Fibroblast of skin of right quadriceps (primary cell): Measurements from ENCODE around the gene MVK.
A peak's percentile ranks its signal among the peaks of the same experiment; 100 is the strongest.
"Not testable (repeated sequence)": the region's sequence is repeated elsewhere in the genome, so short reads cannot be mapped to it uniquely, and the experiment has no call there.

Experiments used
- DNase-seq: peaks from one replicate; pipeline ENCODE4 v3.0.0-alpha.2; 2013

MVK gene

GRCh38 chr12:109592905-109593272, 19.3 kb downstream of the MVK start:
- DNase-seq, result no peak

- DNase-seq, result no peak
Measured at GRCh38 chr12:109594556-109595317, 21.1 kb downstream of the MVK start.

- DNase-seq, result no peak
Measured at GRCh38 chr12:109595321-109595902, 21.8 kb downstream of the MVK start.

DNA sequence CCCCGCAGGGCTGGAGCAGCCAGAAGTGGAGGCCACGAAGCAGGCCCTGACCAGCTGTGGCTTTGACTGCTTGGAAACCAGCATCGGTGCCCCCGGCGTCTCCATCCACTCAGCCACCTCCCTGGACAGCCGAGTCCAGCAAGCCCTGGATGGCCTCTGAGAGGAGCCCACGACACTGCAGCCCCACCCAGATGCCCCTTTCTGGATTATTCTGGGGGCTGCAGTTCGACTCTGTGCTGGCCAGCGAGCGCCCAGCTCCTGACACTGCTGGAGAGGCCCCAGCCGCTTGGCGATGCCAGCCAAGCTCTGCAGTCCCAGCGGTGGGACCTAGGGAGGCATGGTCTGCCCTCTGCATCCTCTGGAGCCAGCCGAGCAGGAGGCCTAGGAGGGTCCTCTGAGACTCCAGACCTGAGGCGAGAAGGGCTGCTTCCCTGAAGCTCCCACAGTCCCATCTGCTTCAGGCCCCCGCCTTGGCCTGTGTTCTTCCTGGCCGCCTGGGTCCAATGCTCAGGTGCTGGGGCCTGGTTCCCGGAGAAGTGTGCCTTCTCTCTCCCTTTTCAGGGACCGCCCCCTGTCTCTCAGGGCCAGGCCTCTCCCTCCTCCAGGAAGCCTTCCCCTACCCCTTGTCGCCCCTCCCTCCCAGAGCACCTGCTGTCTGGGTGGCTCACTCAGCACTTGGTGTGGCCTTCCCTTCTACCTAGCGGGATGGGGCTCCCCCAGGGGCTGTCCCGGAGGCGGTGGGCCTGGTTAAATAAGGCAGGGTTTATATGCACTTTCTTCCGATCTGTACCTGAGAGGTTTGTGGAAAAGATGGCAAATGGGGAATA, 23.0 kb downstream of the MVK start:
- DNase-seq, result no peak

DNA sequence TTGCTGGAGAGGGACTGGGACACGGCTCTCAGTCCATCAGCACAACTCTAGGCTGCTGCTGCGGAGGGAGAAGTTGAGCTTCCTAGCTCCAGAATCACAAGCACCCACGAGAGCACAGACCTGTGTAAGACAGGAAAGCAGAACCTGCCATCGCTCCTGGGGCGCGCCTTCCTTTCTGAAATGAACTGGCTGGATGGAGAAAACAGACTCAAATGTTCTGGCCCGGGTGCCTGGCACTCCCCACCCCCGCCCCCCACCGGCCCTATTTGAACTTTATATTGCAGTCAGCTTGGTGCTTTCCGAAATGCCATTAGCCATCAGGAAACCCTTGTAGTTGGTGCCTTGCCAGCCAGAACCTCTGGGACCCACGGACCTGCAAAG, 23.8 kb downstream of the MVK start:
- DNase-seq, result no peak

- DNase-seq, result peak; percentile 74
Measured at GRCh38 chr12:109597795-109598427, 24.3 kb downstream of the MVK start.

- no peak for DNase-seq
Measured at GRCh38 chr12:109598428-109598854, 24.8 kb downstream of the MVK start.

GRCh38 chr12:109599087-109599486, 25.5 kb downstream of the MVK start:
- DNase-seq, result no peak

DNA sequence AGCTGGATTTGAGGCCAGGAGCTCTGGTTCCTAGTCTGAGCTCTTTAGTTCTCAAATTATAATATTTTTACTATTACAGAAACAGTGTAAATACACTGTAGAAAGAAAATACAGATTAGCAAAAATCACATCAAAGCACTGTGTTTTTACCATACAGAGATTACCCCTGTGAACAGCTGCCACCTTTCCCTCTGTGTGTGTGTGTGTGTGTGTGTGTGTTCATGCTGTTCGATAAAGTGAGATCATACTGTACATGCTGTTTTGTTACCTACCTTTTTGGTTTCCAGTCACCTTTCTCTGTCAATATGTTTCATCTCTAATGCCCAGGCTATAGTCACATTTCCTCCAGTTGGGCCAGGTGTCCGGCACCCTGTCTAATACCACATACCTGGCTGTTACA, 26.9 kb downstream of the MVK start:
- no peak for DNase-seq

DNA sequence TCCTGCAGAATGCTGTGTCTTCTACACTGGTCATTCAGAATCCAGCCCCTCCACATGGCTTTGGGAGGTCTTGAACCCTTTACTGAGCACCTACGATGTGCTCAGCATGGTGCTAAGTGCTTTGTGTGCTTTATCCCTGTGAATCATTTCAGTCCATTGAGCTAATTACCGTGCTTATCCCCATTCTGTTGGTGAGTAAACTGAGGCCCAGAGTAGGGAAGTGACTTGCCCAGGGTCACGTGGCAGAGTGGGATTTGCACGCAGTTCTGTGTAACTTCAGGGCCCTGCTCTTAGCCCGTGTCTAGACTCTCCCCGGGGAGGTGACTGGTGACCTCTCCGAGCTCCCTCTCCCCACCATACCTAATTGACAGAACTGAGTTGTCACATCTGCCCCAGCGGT, 27.4 kb downstream of the MVK start:
- DNase-seq, result no peak

DNA sequence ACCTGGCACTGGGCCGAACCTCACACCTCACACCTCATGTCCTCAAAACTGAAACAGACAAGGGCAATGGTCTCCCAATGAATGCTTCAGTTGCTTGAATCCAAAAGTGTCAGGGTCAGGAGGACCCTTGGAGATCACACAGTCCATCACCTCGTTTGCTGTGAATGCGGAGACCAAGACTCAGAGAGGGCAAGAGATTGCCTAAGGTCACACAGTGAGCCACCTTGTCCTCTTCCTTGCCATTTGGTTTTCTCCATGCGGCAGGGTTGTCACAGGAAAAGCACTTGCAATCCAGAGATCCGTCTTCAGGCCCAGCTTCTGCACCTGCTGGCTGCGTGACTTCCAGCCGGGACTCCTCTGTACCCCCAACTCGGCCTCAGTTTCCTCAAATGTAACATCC, 28.0 kb downstream of the MVK start:
- DNase-seq, result no peak

- DNase-seq, result not testable (repeated sequence)
Measured at GRCh38 chr12:109602132-109602531, 28.5 kb downstream of the MVK start.

- no peak for DNase-seq
Measured at GRCh38 chr12:109604132-109604585, 30.6 kb downstream of the MVK start.

- no peak for DNase-seq
Measured at GRCh38 chr12:109605016-109605415, 31.4 kb downstream of the MVK start.

DNA sequence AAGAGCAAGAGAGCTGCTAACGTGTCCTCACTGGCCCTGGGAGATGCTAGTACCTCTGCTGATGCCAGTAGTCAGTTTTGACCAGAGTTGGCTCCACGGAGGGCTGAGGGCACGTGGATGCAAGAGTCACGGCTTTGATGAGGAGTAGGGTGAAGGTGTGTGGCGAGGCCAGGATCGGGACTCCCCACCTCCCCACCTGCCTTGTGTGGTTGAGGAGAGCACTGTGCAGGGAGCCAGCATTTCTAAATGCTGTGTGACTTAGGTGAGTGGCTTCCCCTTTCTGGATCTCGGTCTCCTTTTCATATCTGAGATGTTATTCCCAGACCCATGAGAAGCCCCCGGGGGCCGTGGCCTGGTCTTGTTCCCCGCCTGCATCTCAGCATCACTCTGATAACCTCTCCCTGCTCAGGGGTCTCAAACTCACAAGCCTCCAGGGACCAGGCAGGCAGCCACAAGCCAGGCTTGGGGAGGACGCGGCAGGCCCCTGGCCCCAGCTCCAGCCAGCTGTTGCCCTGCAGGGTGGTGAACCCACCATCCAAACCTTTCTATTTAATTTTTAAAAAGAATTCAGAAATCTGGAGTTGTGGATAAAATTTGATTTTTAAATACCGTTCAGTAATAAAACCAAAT, 32.1 kb downstream of the MVK start:
- DNase-seq, result no peak

GRCh38 chr12:109606320-109607028, 32.9 kb downstream of the MVK start:
- DNase-seq, result no peak

- DNase-seq, result no peak
Measured at GRCh38 chr12:109607618-109608017, 34.0 kb downstream of the MVK start.

- DNase-seq, result no peak
Measured at GRCh38 chr12:109608270-109608669, 34.7 kb downstream of the MVK start.

GRCh38 chr12:109608793-109609192, 35.2 kb downstream of the MVK start:
- DNase-seq, result no peak

DNA sequence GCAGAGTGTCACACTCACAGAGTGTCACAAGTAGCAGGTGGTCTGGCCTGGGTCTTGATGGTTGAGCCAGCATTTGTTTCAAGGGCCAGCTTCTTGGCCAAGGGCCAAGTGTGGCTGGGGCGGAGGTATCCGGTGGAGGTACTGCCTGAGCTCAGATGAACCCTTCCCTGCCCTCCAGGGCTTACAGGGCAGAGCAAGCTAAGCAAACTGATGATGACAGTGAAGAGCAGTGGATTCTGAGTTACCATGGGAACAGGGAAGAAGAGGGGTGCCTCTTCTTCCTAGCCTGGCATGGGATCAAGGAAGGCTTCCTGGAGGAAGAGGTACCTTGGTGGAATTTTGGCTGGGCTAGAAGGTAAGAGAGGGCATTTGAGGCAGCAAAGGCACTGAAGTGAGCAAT, 35.7 kb downstream of the MVK start:
- DNase-seq, result no peak

GRCh38 chr12:109610523-109610922, 36.9 kb downstream of the MVK start:
- DNase-seq, result no peak

DNA sequence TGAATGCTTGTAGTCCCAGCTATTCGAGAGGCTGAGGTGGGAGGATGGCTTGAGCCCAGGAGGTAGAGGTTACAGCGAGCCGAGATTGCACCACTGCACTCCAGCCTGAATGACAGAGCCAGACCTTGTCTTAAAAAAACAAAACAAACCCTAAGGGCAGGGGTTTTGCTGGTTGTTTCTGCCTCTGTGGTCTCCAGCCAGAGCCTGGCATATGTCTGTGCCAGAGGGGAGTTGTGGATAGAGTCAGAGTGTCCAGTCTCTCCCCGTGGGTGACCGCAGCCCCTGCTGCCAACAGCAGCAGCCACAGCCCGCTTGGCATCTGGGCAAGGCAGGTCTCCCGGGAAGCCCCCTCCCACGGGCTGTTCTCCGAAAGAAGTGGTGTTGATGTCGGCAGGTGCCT, 37.6 kb downstream of the MVK start:
- DNase-seq, result no peak
